LNCaP clone FGC (cell line): ENCODE measurements around the gene ALG6.
"Not testable (repeated sequence)": the region's sequence is repeated elsewhere in the genome, so short reads cannot be mapped to it uniquely, and the experiment has no call there.

ENCODE experiments used
- DNase-seq: peaks from one replicate; pipeline ENCODE4 v3.0.0-alpha.2; 2011; ENCODE audit warnings: low read depth
- H3K4me3 ChIP-seq: 2 replicates; pipeline ENCODE4 v1.5.1; 2011; ENCODE audit warnings: mild to moderate bottlenecking, low read depth, low read length, control low read depth
- CTCF ChIP-seq: IDR thresholded peaks from 2 replicates; pipeline ENCODE4 v1.5.1; 2012; ENCODE audit warnings: mild to moderate bottlenecking; ENCODE audit not compliant: control insufficient read depth, insufficient read depth; ENCODE audit errors: extremely low read depth

ALG6 gene

GRCh38 chr1:63330331-63330916, 37.0 kb upstream of the ALG6 start:
- no peak overlapping the region for H3K4me3 ChIP-seq
- TF ChIP-seq CTCF: no peak
- no peak for DNase-seq

GRCh38 chr1:63342402-63342801, 25.0 kb upstream of the ALG6 start:
- no peak for TF ChIP-seq CTCF
- H3K4me3 ChIP-seq: no peak overlapping the region
- DNase-seq: no peak

DNA sequence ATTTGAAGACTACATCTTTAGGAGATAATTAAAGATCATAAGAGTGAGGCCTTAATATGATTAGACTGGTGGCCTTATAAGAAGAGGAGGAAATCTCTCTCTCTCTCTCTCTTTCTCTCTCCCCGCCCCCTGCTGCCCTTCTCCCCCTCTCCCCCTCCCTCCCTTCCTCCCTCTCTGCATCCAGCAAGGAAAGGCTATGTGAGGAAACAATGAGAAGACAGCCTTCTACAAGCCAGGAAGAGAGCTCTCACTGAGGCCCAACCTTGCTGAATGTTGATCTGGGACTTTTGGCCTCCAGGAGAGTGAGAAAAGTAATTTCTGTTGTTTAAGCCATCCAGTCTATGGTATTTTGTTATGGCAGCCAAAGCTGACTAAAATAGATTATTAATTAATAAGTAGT, 23.5 kb upstream of the ALG6 start:
- DNase-seq: no peak
- no peak overlapping the region for H3K4me3 ChIP-seq
- TF ChIP-seq CTCF: no peak

- H3K4me3 ChIP-seq: no peak overlapping the region
- TF ChIP-seq CTCF: no peak
- no peak for DNase-seq
These were observed 17.1 kb upstream of the ALG6 start for GRCh38 chr1:63350320-63350719.

- TF ChIP-seq CTCF: no peak
- no peak for DNase-seq
These were observed 14.7 kb upstream of the ALG6 start for GRCh38 chr1:63352736-63353135.

DNA sequence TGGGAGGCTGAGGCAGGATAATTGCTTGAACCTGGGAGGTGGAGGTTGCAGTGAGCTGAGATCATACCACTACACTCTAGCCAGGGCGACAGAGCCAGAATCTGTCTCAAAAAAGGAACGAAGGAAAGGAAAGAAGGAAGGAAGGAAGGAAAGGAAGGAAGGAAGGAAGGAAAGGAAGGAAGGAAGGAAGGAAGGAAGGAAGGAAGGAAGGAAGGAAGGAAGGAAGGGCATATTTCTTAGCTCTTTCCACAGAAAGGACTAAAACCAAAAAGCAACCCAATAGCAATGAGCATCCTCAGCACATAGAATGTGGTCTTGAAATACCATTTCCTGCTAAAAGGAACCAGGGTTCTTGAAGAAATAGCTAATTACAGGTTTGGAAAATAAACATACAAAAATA, 11.2 kb upstream of the ALG6 start:
- DNase-seq, H3K4me3 ChIP-seq: not testable (repeated sequence)

More at GRCh38 chr1:63352736-63353135, 14.7 kb upstream of the ALG6 start:
- H3K4me3 ChIP-seq: no peak overlapping the region

DNA sequence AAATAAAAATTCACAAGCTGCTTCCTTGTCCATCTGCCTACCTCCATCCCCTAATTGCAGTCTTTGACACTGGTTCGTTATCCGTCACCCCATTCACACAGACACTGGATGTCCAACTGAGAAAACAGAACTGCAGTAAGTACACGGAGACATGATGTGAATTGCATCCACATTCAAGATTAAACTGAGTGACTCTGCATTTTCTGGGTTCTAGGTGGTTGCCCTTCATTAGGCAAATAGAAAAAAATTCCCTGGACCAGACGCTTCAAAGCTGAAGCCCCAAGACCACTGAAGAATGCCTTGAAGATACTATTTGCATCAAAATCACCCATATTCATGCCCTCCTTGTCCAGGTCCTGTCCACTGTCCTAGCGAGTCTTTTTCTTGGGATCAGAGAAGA, 7.9 kb upstream of the ALG6 start:
- H3K4me3 ChIP-seq: no peak overlapping the region
- no peak for TF ChIP-seq CTCF
- no peak for DNase-seq
